Esophagus squamous epithelium (tissue), 5 donors: ENCODE data around the gene ATF7IP. TPM values are rescaled to one million over a fixed set of nuclear protein-coding genes. Genes with fewer than 3 reads are reported as not detected.
"Not testable (repeated sequence)": the region's sequence is repeated elsewhere in the genome, so short reads cannot be mapped to it uniquely, and the experiment has no call there.

Source experiments
- DNase-seq: peaks from one replicate; lab custom pipeline; 2025; lab: John Stamatoyannopoulos, UW
- H3K27ac ChIP-seq, 4 donors: fragments of 200-600 bp; sonication (generic); one replicate each; pipeline ENCODE4 v1.5.1; 2016 to 2019; ENCODE audit warnings: mild to moderate bottlenecking in 1 of 4
- H3K27me3 ChIP-seq, 4 donors: fragments of 200-600 bp; sonication (generic); 1 replicate in 3 of 4; 2 replicates in 1 of 4; pipeline versions ENCODE4 v1.5.1 to v1.6.0; 2017 to 2021; ENCODE audit warnings: antibody characterized with exemption in 1 of 4
- H3K36me3 ChIP-seq, 3 donors: fragments of 200-600 bp; sonication (generic); one replicate each; pipeline ENCODE4 v1.5.1; 2016 to 2019
- H3K4me1 ChIP-seq, 3 donors: fragments of 200-600 bp; sonication (generic); one replicate each; pipeline ENCODE4 v1.5.1; 2017 to 2019
- H3K4me3 ChIP-seq, 4 donors: fragments of 200-600 bp; sonication (generic); 1 replicate in 3 of 4; 2 replicates in 1 of 4; pipeline ENCODE4 v1.5.1; 2016 to 2019; ENCODE audit warnings: mild to moderate bottlenecking in 2 of 4, moderate library complexity in 1 of 4
- H3K9me3 ChIP-seq, 3 donors: fragments of 200-600 bp; sonication (generic); one replicate each; pipeline ENCODE4 v1.5.1; 2016 to 2019
- POLR2A ChIP-seq, 4 donors: fragments of 450-650 bp; IDR thresholded peaks; one replicate each; pipeline ENCODE4 v1.6.1; 2017; ENCODE audit warnings: antibody characterized with exemption in 4 of 4, mild to moderate bottlenecking in 4 of 4, moderate library complexity in 3 of 4
- WGBS, 2 donors: methylation state at CpG; one replicate each; pipeline ENCODE4 v1.1.5; 2018; 5-methylcytosine and 5-hydroxymethylcytosine counted together
- intact Hi-C: fragments of 100-400 bp; cut with DNase I; formaldehyde crosslinking; loops from one replicate; pipeline ENCODE4 v1.15.0; 2022
- total RNA-seq, 4 donors: library from RNA; depleted of rRNA; stranded (reverse); fragments of >200 nt; gene quantifications; one replicate each; pipeline ENCODE4 v1.1.0, GENCODE V29; 2016
- TF ChIP-seq, protein P1 (sequence below), 6 experiments: fragments of 450-650 bp in 4 of 6; fragments of 200-600 bp in 2 of 6; sonication (generic) in 2 of 6; IDR thresholded peaks; one replicate each; pipeline ENCODE4 v1.5.1; 2016 to 2019; ENCODE audit warnings: antibody characterized with exemption in 6 of 6, mild to moderate bottlenecking in 4 of 6, moderate library complexity in 4 of 6
- donor health status: DM: yes; HTN: yes; CAD: no.

ATF7IP gene
- total RNA-seq, 4 donors from 2014 or later, result 29.2 to 38.7 (median 34.8) TPM

DNA sequence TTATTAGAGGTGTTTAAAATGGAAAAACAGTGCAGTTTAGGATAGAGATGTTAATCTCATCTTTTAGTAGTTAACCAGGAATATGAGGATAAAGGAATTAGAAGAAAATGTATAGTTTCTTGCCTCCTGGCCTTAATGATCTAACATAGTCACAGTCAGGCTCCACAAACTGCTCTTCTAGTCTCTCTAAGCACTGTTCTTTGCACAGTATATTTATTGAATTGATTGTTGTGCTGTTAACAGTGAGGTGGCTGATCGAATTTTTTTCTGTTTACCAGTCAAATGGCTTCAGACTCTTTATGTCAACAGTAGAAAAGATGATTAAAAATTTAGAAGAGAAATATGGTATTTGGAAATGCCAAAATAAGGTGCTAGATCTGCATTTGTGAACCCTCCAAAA lies 37.8 kb downstream of the ATF7IP start:
- peaks cover 0 to 4% (median 0%) of the 10 kb centered on the region in 3 donors for H3K36me3 ChIP-seq
- intact Hi-C loops, result no loop called here
- 14 to 17% methylated on average over 1 of the region's 1 CpG for WGBS, 2 donors
- TF ChIP-seq, protein P1, sequence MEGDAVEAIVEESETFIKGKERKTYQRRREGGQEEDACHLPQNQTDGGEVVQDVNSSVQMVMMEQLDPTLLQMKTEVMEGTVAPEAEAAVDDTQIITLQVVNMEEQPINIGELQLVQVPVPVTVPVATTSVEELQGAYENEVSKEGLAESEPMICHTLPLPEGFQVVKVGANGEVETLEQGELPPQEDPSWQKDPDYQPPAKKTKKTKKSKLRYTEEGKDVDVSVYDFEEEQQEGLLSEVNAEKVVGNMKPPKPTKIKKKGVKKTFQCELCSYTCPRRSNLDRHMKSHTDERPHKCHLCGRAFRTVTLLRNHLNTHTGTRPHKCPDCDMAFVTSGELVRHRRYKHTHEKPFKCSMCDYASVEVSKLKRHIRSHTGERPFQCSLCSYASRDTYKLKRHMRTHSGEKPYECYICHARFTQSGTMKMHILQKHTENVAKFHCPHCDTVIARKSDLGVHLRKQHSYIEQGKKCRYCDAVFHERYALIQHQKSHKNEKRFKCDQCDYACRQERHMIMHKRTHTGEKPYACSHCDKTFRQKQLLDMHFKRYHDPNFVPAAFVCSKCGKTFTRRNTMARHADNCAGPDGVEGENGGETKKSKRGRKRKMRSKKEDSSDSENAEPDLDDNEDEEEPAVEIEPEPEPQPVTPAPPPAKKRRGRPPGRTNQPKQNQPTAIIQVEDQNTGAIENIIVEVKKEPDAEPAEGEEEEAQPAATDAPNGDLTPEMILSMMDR (IDR thresholded peaks at IDR 0.05), result no peak
- no peak for TF ChIP-seq POLR2A (IDR thresholded peaks at IDR 0.05)
- H3K27ac ChIP-seq, result peak overlapping the region in 2 of 4 donors; percentile 7 to 36
- no peak for DNase-seq
- no peak overlapping the region for H3K4me3 ChIP-seq
- peaks cover 7 to 50% (median 10%) of the 10 kb centered on the region in 3 donors for H3K4me1 ChIP-seq
- H3K9me3 ChIP-seq, result peaks cover 0 to 9% (median 0%) of the 10 kb centered on the region in 3 donors
- H3K27me3 ChIP-seq, result no peaks in the 10 kb centered on the region

DNA sequence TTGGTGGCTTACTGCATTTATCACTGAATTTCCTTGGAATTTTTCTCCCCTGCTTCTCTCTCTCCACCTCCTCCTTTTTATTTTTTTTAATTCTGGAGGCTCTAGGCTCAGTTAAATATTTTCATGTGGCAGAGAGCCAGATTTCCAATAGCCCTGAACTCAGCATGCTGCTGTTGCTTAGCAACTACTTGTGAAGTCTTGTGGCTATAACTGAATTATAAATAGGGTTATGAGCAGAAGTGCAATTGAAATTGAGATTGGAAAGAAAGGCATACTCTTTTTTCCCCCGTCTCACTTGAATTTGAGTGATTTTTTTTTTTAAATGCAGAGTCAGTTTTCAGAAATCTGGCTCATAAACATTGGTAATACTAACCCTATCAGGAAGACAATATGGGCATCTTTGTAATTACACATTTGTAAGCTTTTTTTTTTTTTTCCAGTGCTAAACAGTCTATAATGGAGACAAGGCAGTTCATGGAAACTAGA lies 38.3 kb downstream of the ATF7IP start:
- intact Hi-C loops, result no loop called here
- 0 to 5% methylated on average over 1 of the region's 1 CpG for WGBS, 2 donors
- H3K9me3 ChIP-seq, result peaks cover 0 to 9% (median 0%) of the 10 kb centered on the region in 3 donors
- peak overlapping the region in 2 of 4 donors; percentile 7 to 36 for H3K27ac ChIP-seq
- peaks cover 7 to 55% (median 10%) of the 10 kb centered on the region in 3 donors for H3K4me1 ChIP-seq
- H3K4me3 ChIP-seq, result no peak overlapping the region
- no peak for DNase-seq
- H3K27me3 ChIP-seq, result no peaks in the 10 kb centered on the region
- H3K36me3 ChIP-seq, result peaks cover 0 to 4% (median 0%) of the 10 kb centered on the region in 3 donors
- no peak for TF ChIP-seq POLR2A (IDR thresholded peaks at IDR 0.05)
- TF ChIP-seq, protein P1 (IDR thresholded peaks at IDR 0.05), result no peak

DNA sequence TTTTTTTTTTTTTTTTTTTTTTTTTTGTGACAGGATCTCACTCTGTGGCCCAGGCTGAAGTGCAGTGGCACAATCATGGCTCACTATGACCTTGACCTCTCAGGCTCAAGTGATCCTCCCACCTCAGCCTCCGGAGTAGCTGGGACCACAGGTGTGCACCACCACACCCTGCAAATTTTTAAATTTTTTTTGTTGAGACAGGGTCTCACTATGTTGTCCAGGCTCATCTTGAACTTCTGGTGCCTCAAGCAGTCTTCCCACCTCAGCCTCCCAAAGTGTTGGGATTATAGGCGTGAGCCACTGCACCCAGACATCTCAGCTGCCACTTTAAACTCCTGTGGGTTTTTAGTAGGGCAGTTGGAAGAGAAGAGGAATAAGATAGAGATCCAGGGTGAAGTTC lies 39.9 kb downstream of the ATF7IP start:
- H3K36me3 ChIP-seq, H3K9me3 ChIP-seq, H3K4me3 ChIP-seq, H3K27ac ChIP-seq, DNase-seq, H3K27me3 ChIP-seq, intact Hi-C loops: not testable (repeated sequence)
- 96 to 100% methylated on average over 2 of the region's 2 CpGs for WGBS, 2 donors
- peaks cover 7 to 52% (median 10%) of the 10 kb centered on the region in 3 donors for H3K4me1 ChIP-seq

DNA sequence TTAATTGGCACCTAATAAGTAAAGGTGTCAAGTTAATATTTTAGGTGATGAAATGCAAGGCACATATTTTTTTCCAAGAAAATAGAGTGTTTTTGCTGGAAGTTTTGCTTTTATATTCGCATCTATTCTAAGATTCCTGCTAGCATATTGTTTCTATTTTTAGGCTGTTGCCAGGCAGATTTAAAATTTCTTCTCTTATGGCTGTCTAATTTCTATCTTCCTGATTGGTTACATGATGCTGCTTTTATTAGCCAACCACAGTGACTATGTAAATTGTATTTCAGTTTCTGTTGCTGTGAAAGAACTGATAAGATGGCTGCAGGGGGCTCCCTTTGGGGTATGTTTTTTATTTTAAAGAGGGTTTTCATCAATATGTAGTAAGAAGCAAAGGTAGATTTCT lies 42.7 kb downstream of the ATF7IP start:
- DNase-seq, result no peak
- TF ChIP-seq POLR2A (IDR thresholded peaks at IDR 0.05), result no peak
- TF ChIP-seq, protein P1 (IDR thresholded peaks at IDR 0.05), result no peak
- no peaks in the 10 kb centered on the region for H3K9me3 ChIP-seq
- intact Hi-C loops, result no loop called here
- H3K4me1 ChIP-seq, result peaks cover 7 to 36% (median 10%) of the 10 kb centered on the region in 3 donors
- no peak overlapping the region for H3K4me3 ChIP-seq
- no peaks in the 10 kb centered on the region for H3K27me3 ChIP-seq
- 73 to 77% methylated on average over 1 of the region's 1 CpG for WGBS, 2 donors
- H3K27ac ChIP-seq, result peak overlapping the region in 1 of 4 donors; percentile 16
- peaks cover 0 to 3% (median 0%) of the 10 kb centered on the region in 3 donors for H3K36me3 ChIP-seq

DNA sequence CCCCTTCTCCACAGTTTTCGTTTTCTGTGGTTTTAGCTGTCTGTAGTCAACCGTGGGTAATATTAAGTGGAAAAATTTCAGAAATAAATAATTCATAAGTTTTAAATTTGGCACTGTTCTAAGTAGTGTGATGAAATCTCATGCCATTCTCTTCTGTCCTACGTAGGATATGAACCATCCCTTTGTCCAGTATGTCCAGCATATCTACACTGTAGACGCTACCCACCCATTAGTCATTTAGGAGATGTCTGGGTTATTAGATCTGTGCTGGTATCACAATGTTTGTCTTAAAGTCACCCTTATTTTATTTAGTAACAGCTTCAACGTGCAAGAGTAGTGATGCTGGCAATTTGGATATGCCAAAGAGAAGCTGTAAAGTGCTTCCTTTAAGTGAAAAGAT lies 44.7 kb downstream of the ATF7IP start:
- H3K27ac ChIP-seq, result no peak overlapping the region
- 87% methylated on average over 5 of the region's 5 CpGs for WGBS, 2 donors
- TF ChIP-seq, protein P1 (IDR thresholded peaks at IDR 0.05), result no peak
- no peak for TF ChIP-seq POLR2A (IDR thresholded peaks at IDR 0.05)
- no peak overlapping the region for H3K4me3 ChIP-seq
- no peaks in the 10 kb centered on the region for H3K9me3 ChIP-seq
- DNase-seq, result no peak
- H3K36me3 ChIP-seq, result peaks cover 0 to 3% (median 0%) of the 10 kb centered on the region in 3 donors
- H3K4me1 ChIP-seq, result peaks cover 0 to 37% (median 0%) of the 10 kb centered on the region in 3 donors
- H3K27me3 ChIP-seq, result no peaks in the 10 kb centered on the region
- intact Hi-C loops, result no loop called here
